Renal pelvis (tissue), 4 donors: ENCODE data around the gene ASCC2. TPM values are rescaled to one million over a fixed set of nuclear protein-coding genes. Genes with fewer than 3 reads are reported as not detected.

Experiments
- DNase-seq: peaks from one replicate; pipeline ENCODE4 v3.0.0-alpha.2; 2013
- polyA plus RNA-seq, 3 donors: library from polyadenylated mRNA; unstranded; fragments of 120-200 nt; gene quantifications; one replicate each; pipeline ENCODE4 v1.2.1, GENCODE V29; 2013; ENCODE audit not compliant: insufficient read length in 3 of 3

Gene ASCC2
- polyA plus RNA-seq, 3 donors = 49.1 to 54.4 (median 52.1) TPM

GRCh38 chr22:29824677-29825076, 13.4 kb downstream of the ASCC2 start:
- DNase-seq = no peak

- DNase-seq = no peak
Measured at GRCh38 chr22:29821291-29822016, 16.6 kb downstream of the ASCC2 start.

GRCh38 chr22:29820961-29821290, 17.1 kb downstream of the ASCC2 start:
- no peak for DNase-seq

- no peak for DNase-seq
Measured at GRCh38 chr22:29819501-29819900, 18.6 kb downstream of the ASCC2 start.

- DNase-seq = no peak
Measured at GRCh38 chr22:29817724-29818123, 20.4 kb downstream of the ASCC2 start.

GRCh38 chr22:29816980-29817379, 21.1 kb downstream of the ASCC2 start:
- no peak for DNase-seq

- no peak for DNase-seq
Measured at GRCh38 chr22:29816539-29816938, 21.5 kb downstream of the ASCC2 start.

GRCh38 chr22:29816128-29816527, 21.9 kb downstream of the ASCC2 start:
- DNase-seq = no peak

- no peak for DNase-seq
Measured at GRCh38 chr22:29815580-29815979, 22.5 kb downstream of the ASCC2 start.

GRCh38 chr22:29814003-29814402, 24.1 kb downstream of the ASCC2 start:
- no peak for DNase-seq

- no peak for DNase-seq
Measured at GRCh38 chr22:29813563-29813962, 24.5 kb downstream of the ASCC2 start.

GRCh38 chr22:29813126-29813525, 24.9 kb downstream of the ASCC2 start:
- DNase-seq = no peak

GRCh38 chr22:29811377-29811776, 26.7 kb downstream of the ASCC2 start:
- DNase-seq = no peak

- no peak for DNase-seq
Measured at GRCh38 chr22:29810216-29810615, 27.9 kb downstream of the ASCC2 start.

GRCh38 chr22:29806196-29806595, 31.9 kb downstream of the ASCC2 start:
- DNase-seq = no peak

- DNase-seq = no peak
Measured at GRCh38 chr22:29804985-29805384, 33.1 kb downstream of the ASCC2 start.

- DNase-seq = no peak
Measured at GRCh38 chr22:29803190-29803589, 34.9 kb downstream of the ASCC2 start.

GRCh38 chr22:29801796-29802195, 36.3 kb downstream of the ASCC2 start:
- DNase-seq = no peak

GRCh38 chr22:29801153-29801552, 36.9 kb downstream of the ASCC2 start:
- DNase-seq = no peak

GRCh38 chr22:29799217-29799680, 38.8 kb downstream of the ASCC2 start:
- no peak for DNase-seq

- no peak for DNase-seq
Measured at GRCh38 chr22:29798801-29799200, 39.3 kb downstream of the ASCC2 start.

GRCh38 chr22:29798318-29798717, 39.8 kb downstream of the ASCC2 start:
- DNase-seq = no peak

GRCh38 chr22:29797351-29797750, 40.7 kb downstream of the ASCC2 start:
- DNase-seq = no peak

GRCh38 chr22:29795663-29796062, 42.4 kb downstream of the ASCC2 start:
- DNase-seq = no peak
